ENCODE data around the gene DNAJC13.
"Not testable (repeated sequence)": the region's sequence is repeated elsewhere in the genome, so short reads cannot be mapped to it uniquely, and the experiment has no call there.

The DNAJC13 gene

DNA sequence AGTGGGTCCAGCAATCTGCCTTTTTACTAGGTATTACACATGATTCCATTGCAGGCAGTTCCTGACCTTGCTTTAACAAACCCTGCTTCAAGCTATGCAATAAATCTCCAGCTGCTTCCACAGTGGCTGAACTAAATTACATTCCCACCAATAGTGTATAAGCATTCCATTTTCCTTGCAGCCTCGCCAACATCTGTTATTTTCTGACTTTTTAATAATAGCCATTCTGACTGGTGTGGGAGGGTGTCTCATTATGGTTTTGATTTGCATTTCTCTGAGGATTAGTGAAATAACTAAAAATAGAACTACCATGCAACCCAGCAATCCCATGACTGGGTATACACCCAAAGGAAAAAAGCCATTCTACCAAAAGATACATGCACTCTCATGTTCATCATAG, 36.4 kb upstream of the DNAJC13 start:
- H3K4me3 ChIP-seq (ENCODE audit: low read depth, low read length) = no peak overlapping the region
- TF ChIP-seq, protein P1, sequence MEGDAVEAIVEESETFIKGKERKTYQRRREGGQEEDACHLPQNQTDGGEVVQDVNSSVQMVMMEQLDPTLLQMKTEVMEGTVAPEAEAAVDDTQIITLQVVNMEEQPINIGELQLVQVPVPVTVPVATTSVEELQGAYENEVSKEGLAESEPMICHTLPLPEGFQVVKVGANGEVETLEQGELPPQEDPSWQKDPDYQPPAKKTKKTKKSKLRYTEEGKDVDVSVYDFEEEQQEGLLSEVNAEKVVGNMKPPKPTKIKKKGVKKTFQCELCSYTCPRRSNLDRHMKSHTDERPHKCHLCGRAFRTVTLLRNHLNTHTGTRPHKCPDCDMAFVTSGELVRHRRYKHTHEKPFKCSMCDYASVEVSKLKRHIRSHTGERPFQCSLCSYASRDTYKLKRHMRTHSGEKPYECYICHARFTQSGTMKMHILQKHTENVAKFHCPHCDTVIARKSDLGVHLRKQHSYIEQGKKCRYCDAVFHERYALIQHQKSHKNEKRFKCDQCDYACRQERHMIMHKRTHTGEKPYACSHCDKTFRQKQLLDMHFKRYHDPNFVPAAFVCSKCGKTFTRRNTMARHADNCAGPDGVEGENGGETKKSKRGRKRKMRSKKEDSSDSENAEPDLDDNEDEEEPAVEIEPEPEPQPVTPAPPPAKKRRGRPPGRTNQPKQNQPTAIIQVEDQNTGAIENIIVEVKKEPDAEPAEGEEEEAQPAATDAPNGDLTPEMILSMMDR (IDR thresholded peaks at IDR 0.05; ENCODE audit: low read depth, low read length, missing control alignments) = no peak
- DNase-seq (ENCODE audit: low read depth) = no peak

- TF ChIP-seq, protein P1 (IDR thresholded peaks at IDR 0.05; ENCODE audit: low read depth, low read length, missing control alignments) = no peak
- no peak for DNase-seq (ENCODE audit: low read depth)
- no peak overlapping the region for H3K4me3 ChIP-seq (ENCODE audit: low read depth, low read length)
These were observed 35.9 kb upstream of the DNAJC13 start for GRCh38 chr3:132381348-132381944.

GRCh38 chr3:132382267-132382666, 35.0 kb upstream of the DNAJC13 start:
- H3K4me3 ChIP-seq (ENCODE audit: low read depth, low read length) = no peak overlapping the region
- DNase-seq (ENCODE audit: low read depth) = no peak
- TF ChIP-seq, protein P1 (IDR thresholded peaks at IDR 0.05; ENCODE audit: low read depth, low read length, missing control alignments) = no peak

DNA sequence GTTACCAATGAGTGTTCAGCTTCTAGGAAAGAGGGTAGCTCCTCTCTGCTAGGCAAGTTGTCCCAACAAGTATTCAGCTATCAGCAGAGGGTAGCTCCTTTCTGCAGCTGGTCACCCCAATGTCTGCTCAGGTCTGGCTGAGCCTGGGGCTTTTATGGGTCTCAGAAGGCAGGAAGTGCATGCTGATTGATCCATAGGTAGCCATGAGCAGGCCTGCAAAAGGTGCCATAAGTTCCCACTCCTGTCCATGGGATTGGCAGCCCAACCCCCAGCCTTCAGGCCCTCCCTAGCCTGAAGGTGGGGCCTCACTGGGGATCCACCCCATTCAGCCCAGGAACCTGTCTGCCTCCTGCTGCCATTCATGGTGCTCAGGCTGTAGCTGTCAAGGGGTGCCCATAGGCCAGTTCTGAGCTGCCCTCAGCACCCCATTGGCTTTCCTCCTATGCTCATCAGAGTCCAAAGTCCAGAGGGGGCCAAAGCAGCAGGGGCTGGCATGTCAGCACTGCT, 34.6 kb upstream of the DNAJC13 start:
- no peak for DNase-seq (ENCODE audit: low read depth)
- TF ChIP-seq, protein P1 (IDR thresholded peaks at IDR 0.05; ENCODE audit: low read depth, low read length, missing control alignments) = no peak
- no peak overlapping the region for H3K4me3 ChIP-seq (ENCODE audit: low read depth, low read length)

DNA sequence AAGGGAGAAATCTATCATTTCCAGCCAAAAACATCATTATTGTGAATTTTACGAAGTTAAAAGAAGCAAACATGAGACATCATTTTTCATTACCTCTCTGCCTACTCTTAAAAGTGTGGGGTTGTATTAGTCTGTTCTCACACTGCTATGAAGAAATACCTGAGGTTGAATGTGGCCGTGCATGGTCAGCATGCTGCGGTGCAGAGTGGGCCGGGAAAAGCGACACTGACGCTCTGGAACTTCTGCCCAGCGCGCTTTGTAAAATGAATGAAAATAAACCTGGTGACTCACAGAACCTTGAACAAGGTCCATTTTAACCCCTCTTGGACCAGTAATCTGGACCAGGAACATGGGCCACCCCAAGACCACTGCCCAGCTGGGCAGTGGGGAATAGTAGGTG, 31.0 kb upstream of the DNAJC13 start:
- no peak for DNase-seq (ENCODE audit: low read depth)
- H3K4me3 ChIP-seq (ENCODE audit: low read depth, low read length) = no peak overlapping the region
- TF ChIP-seq, protein P1 (IDR thresholded peaks at IDR 0.05; ENCODE audit: low read depth, low read length, missing control alignments) = no peak

GRCh38 chr3:132392675-132393074, 24.6 kb upstream of the DNAJC13 start:
- DNase-seq (ENCODE audit: low read depth) = not testable (repeated sequence)

GRCh38 chr3:132394320-132394719, 23.0 kb upstream of the DNAJC13 start:
- no peak for DNase-seq (ENCODE audit: low read depth)
- H3K4me3 ChIP-seq (ENCODE audit: low read depth, low read length) = no peak overlapping the region
- TF ChIP-seq, protein P1 (IDR thresholded peaks at IDR 0.05; ENCODE audit: low read depth, low read length, missing control alignments) = no peak

More at GRCh38 chr3:132392675-132393074, 24.6 kb upstream of the DNAJC13 start:
- not testable (repeated sequence) for H3K4me3 ChIP-seq (ENCODE audit: low read depth, low read length)

All from GM12864 (cell line).